ENCODE data around the gene ADAMTS6.
"Not testable (repeated sequence)": the region's sequence is repeated elsewhere in the genome, so short reads cannot be mapped to it uniquely, and the experiment has no call there.

Gene ADAMTS6

GRCh38 chr5:65190328-65191053 lies 291.2 kb downstream of the ADAMTS6 start:
- no peaks in the 10 kb centered on the region for H3K27me3 ChIP-seq (ENCODE audit: insufficient read depth, low read length)
- H3K4me3 ChIP-seq (ENCODE audit: low read depth, low read length): peak overlapping the region; percentile 48
- H3K79me2 ChIP-seq (ENCODE audit: control insufficient read depth, insufficient read depth, low read length, unreplicated experiment): no peaks in the 10 kb centered on the region
- H3K27ac ChIP-seq (ENCODE audit: low read depth, low read length): peak overlapping the region; percentile 100
- peaks cover 22% of the 10 kb centered on the region for H3K36me3 ChIP-seq (ENCODE audit: insufficient read depth, low read length)
- peaks cover 57% of the 10 kb centered on the region for H3K4me1 ChIP-seq (ENCODE audit: control insufficient read depth, insufficient read depth, low read length, unreplicated experiment)
- H2AFZ ChIP-seq (ENCODE audit: low read length, unreplicated experiment): peak overlapping the region; percentile 58

GRCh38 chr5:65186646-65187227 lies 295.0 kb downstream of the ADAMTS6 start:
- peak overlapping the region; percentile 66 for H3K27ac ChIP-seq (ENCODE audit: low read depth, low read length)
- H3K27me3 ChIP-seq (ENCODE audit: insufficient read depth, low read length): no peaks in the 10 kb centered on the region
- H3K4me1 ChIP-seq (ENCODE audit: control insufficient read depth, insufficient read depth, low read length, unreplicated experiment): peaks cover 57% of the 10 kb centered on the region
- peak overlapping the region; percentile 24 for H2AFZ ChIP-seq (ENCODE audit: low read length, unreplicated experiment)
- peaks cover 14% of the 10 kb centered on the region for H3K36me3 ChIP-seq (ENCODE audit: insufficient read depth, low read length)
- H3K4me3 ChIP-seq (ENCODE audit: low read depth, low read length): no peak overlapping the region; the same call in 1 of the 2 replicates
- no peaks in the 10 kb centered on the region for H3K79me2 ChIP-seq (ENCODE audit: control insufficient read depth, insufficient read depth, low read length, unreplicated experiment)

- Histone ChIP-seq H3K27ac (ENCODE audit: low read depth, low read length) (peak overlapping the region; percentile 66), H3K4me1 (ENCODE audit: control insufficient read depth, insufficient read depth, low read length, unreplicated experiment) (peaks cover 46% of the 10 kb centered on the region), H2AFZ (ENCODE audit: low read length, unreplicated experiment) (no peak overlapping the region), H3K36me3 (ENCODE audit: insufficient read depth, low read length) (peaks cover 17% of the 10 kb centered on the region), H3K4me3 (ENCODE audit: low read depth, low read length) (no peak overlapping the region), H3K79me2 (ENCODE audit: control insufficient read depth, insufficient read depth, low read length, unreplicated experiment) (no peaks in the 10 kb centered on the region), H3K27me3 (ENCODE audit: insufficient read depth, low read length) (no peaks in the 10 kb centered on the region)
Observed at GRCh38 chr5:65185468-65185867, 296.3 kb downstream of the ADAMTS6 start.

- Histone ChIP-seq H3K4me3 (ENCODE audit: low read depth, low read length) (no peak overlapping the region), H3K27ac (ENCODE audit: low read depth, low read length) (no peak overlapping the region), H3K27me3 (ENCODE audit: insufficient read depth, low read length) (no peaks in the 10 kb centered on the region), H3K4me1 (ENCODE audit: control insufficient read depth, insufficient read depth, low read length, unreplicated experiment) (peaks cover 39% of the 10 kb centered on the region), H3K79me2 (ENCODE audit: control insufficient read depth, insufficient read depth, low read length, unreplicated experiment) (no peaks in the 10 kb centered on the region), H2AFZ (ENCODE audit: low read length, unreplicated experiment) (no peak overlapping the region), H3K36me3 (ENCODE audit: insufficient read depth, low read length) (peaks cover 17% of the 10 kb centered on the region)
Observed at GRCh38 chr5:65184780-65185179, 296.9 kb downstream of the ADAMTS6 start.

- H3K27me3 ChIP-seq (ENCODE audit: insufficient read depth, low read length); H3K27ac ChIP-seq (ENCODE audit: low read depth, low read length); H3K79me2 ChIP-seq (ENCODE audit: control insufficient read depth, insufficient read depth, low read length, unreplicated experiment); H3K4me1 ChIP-seq (ENCODE audit: control insufficient read depth, insufficient read depth, low read length, unreplicated experiment); H2AFZ ChIP-seq (ENCODE audit: low read length, unreplicated experiment); H3K4me3 ChIP-seq (ENCODE audit: low read depth, low read length): not testable (repeated sequence)
- H3K36me3 ChIP-seq (ENCODE audit: insufficient read depth, low read length): peaks cover 19% of the 10 kb centered on the region
Observed at GRCh38 chr5:65174231-65174630, 307.5 kb downstream of the ADAMTS6 start.

- Histone ChIP-seq H3K27ac (ENCODE audit: low read depth, low read length) (peak overlapping the region; percentile 58), H3K4me3 (ENCODE audit: low read depth, low read length) (no peak overlapping the region), H3K4me1 (ENCODE audit: control insufficient read depth, insufficient read depth, low read length, unreplicated experiment) (peaks cover 8% of the 10 kb centered on the region), H3K27me3 (ENCODE audit: insufficient read depth, low read length) (no peaks in the 10 kb centered on the region), H3K36me3 (ENCODE audit: insufficient read depth, low read length) (peaks cover 19% of the 10 kb centered on the region), H3K79me2 (ENCODE audit: control insufficient read depth, insufficient read depth, low read length, unreplicated experiment) (no peaks in the 10 kb centered on the region), H2AFZ (ENCODE audit: low read length, unreplicated experiment) (peak overlapping the region; percentile 0)
Observed at GRCh38 chr5:65173130-65173525, 308.6 kb downstream of the ADAMTS6 start.

- Histone ChIP-seq H3K79me2 (ENCODE audit: control insufficient read depth, insufficient read depth, low read length, unreplicated experiment) (no peaks in the 10 kb centered on the region), H3K27me3 (ENCODE audit: insufficient read depth, low read length) (no peaks in the 10 kb centered on the region), H3K27ac (ENCODE audit: low read depth, low read length) (peak overlapping the region; percentile 58), H3K36me3 (ENCODE audit: insufficient read depth, low read length) (peaks cover 19% of the 10 kb centered on the region), H3K4me3 (ENCODE audit: low read depth, low read length) (no peak overlapping the region), H3K4me1 (ENCODE audit: control insufficient read depth, insufficient read depth, low read length, unreplicated experiment) (peaks cover 8% of the 10 kb centered on the region), H2AFZ (ENCODE audit: low read length, unreplicated experiment) (peak overlapping the region; percentile 0)
Observed at GRCh38 chr5:65172486-65173129, 309.1 kb downstream of the ADAMTS6 start.

GRCh38 chr5:65171645-65172044 lies 310.1 kb downstream of the ADAMTS6 start:
- Histone ChIP-seq H3K36me3 (ENCODE audit: insufficient read depth, low read length) (peaks cover 19% of the 10 kb centered on the region), H3K79me2 (ENCODE audit: control insufficient read depth, insufficient read depth, low read length, unreplicated experiment) (no peaks in the 10 kb centered on the region), H2AFZ (ENCODE audit: low read length, unreplicated experiment) (no peak overlapping the region), H3K4me3 (ENCODE audit: low read depth, low read length) (no peak overlapping the region), H3K27me3 (ENCODE audit: insufficient read depth, low read length) (no peaks in the 10 kb centered on the region), H3K4me1 (ENCODE audit: control insufficient read depth, insufficient read depth, low read length, unreplicated experiment) (peaks cover 8% of the 10 kb centered on the region), H3K27ac (ENCODE audit: low read depth, low read length) (no peak overlapping the region)

GRCh38 chr5:65163698-65164097 lies 318.0 kb downstream of the ADAMTS6 start:
- no peaks in the 10 kb centered on the region for H3K36me3 ChIP-seq (ENCODE audit: insufficient read depth, low read length)
- H2AFZ ChIP-seq (ENCODE audit: low read length, unreplicated experiment): no peak overlapping the region
- H3K27ac ChIP-seq (ENCODE audit: low read depth, low read length): peak overlapping the region; percentile 54
- H3K4me3 ChIP-seq (ENCODE audit: low read depth, low read length): no peak overlapping the region
- no peaks in the 10 kb centered on the region for H3K79me2 ChIP-seq (ENCODE audit: control insufficient read depth, insufficient read depth, low read length, unreplicated experiment)
- no peaks in the 10 kb centered on the region for H3K27me3 ChIP-seq (ENCODE audit: insufficient read depth, low read length)
- peaks cover 22% of the 10 kb centered on the region for H3K4me1 ChIP-seq (ENCODE audit: control insufficient read depth, insufficient read depth, low read length, unreplicated experiment)

- peak overlapping the region; percentile 54 for H3K27ac ChIP-seq (ENCODE audit: low read depth, low read length)
- peaks cover 22% of the 10 kb centered on the region for H3K4me1 ChIP-seq (ENCODE audit: control insufficient read depth, insufficient read depth, low read length, unreplicated experiment)
- H3K36me3 ChIP-seq (ENCODE audit: insufficient read depth, low read length): no peaks in the 10 kb centered on the region
- H3K27me3 ChIP-seq (ENCODE audit: insufficient read depth, low read length): no peaks in the 10 kb centered on the region
- H3K79me2 ChIP-seq (ENCODE audit: control insufficient read depth, insufficient read depth, low read length, unreplicated experiment): no peaks in the 10 kb centered on the region
- H2AFZ ChIP-seq (ENCODE audit: low read length, unreplicated experiment): no peak overlapping the region
- H3K4me3 ChIP-seq (ENCODE audit: low read depth, low read length): no peak overlapping the region
Observed at GRCh38 chr5:65161655-65162054, 320.1 kb downstream of the ADAMTS6 start.

All from ACC112 (cell line).